SK-N-SH (cell line): ENCODE results near the gene UBE3C. TPM values are rescaled to one million over a fixed set of nuclear protein-coding genes. Genes with fewer than 3 reads are reported as not detected.

ENCODE experiments used
- CTCF ChIA-PET: fragments of 300-600, 350-600 bp; formaldehyde crosslinking; extraction: SDS; loops from one replicate; lab custom pipeline; 2021; lab: Yijun Ruan, JAX
- POLR2A ChIA-PET: fragments of 350-600 bp; sonication (Branson Sonifier 250); formaldehyde crosslinking; extraction: SDS; loops from one replicate; lab custom pipeline; 2020; ENCODE audit warnings: antibody characterized with exemption, inconsistent platforms; lab: Yijun Ruan, JAX
- DNase-seq: peaks from one replicate; pipeline ENCODE4 v3.0.0; 2012
- H2AFZ ChIP-seq: fragments of 200-600 bp; sonication (generic); 2 replicates; pipeline ENCODE4 v1.8.1; 2016; ENCODE audit warnings: antibody characterized with exemption, mild to moderate bottlenecking, low read depth
- H3F3A ChIP-seq: fragments of 200-600 bp; sonication (generic); replicated peaks from 2 replicates; pipeline ENCODE3; 2016; ENCODE audit warnings: antibody characterized with exemption, mild to moderate bottlenecking; ENCODE audit not compliant: insufficient read depth
- H3K27ac ChIP-seq, 2 experiments: fragments of 200-500 bp in 1 of 2; fragments of 200-600 bp in 1 of 2; sonication (Bioruptor generic) in 1 of 2; sonication (generic), shearing (Covaris generic) in 1 of 2; 2 replicates each; pipeline versions ENCODE4 v1.5.1 to v1.6.1; 2014 to 2016; ENCODE audit warnings: low read depth in 2 of 2, inconsistent platforms in 1 of 2, low read length in 1 of 2, mild to moderate bottlenecking in 1 of 2, mixed read lengths in 1 of 2
- H3K27me3 ChIP-seq: fragments of 200-600 bp; sonication (generic), shearing (Covaris generic); 2 replicates; pipeline ENCODE4 v1.6.1; 2016; ENCODE audit warnings: mixed run types; ENCODE audit not compliant: insufficient read depth
- H3K36me3 ChIP-seq, 2 experiments: fragments of 200-500 bp in 1 of 2; fragments of 200-600 bp in 1 of 2; sonication (Bioruptor generic) in 1 of 2; sonication (generic) in 1 of 2; replicated peaks in 1 of 2; 2 replicates each; pipeline versions ENCODE3 to v1.5.1; 2014 to 2016; ENCODE audit warnings: low read length in 1 of 2, mild to moderate bottlenecking in 1 of 2; ENCODE audit not compliant: insufficient read depth in 2 of 2, control insufficient read depth in 1 of 2
- H3K4me1 ChIP-seq, 2 experiments: fragments of 200-500 bp in 1 of 2; fragments of 200-600 bp in 1 of 2; sonication (Bioruptor generic) in 1 of 2; sonication (generic), shearing (Covaris generic) in 1 of 2; 2 replicates each; pipeline versions ENCODE4 v1.5.1 to v1.6.1; 2014 to 2016; ENCODE audit warnings: low read depth in 1 of 2, low read length in 1 of 2, mixed run types in 1 of 2; ENCODE audit not compliant: insufficient read depth in 2 of 2, control insufficient read depth in 1 of 2
- H3K4me2 ChIP-seq: fragments of 200-600 bp; sonication (generic), shearing (Covaris generic); 2 replicates; pipeline ENCODE4 v1.6.1; 2017; ENCODE audit warnings: mixed run types
- H3K4me3 ChIP-seq, 2 experiments: fragments of 200-500 bp in 1 of 2; fragments of 200-600 bp in 1 of 2; sonication (Bioruptor generic) in 1 of 2; sonication (generic), shearing (Covaris generic) in 1 of 2; 2 replicates each; pipeline versions ENCODE4 v1.5.1 to v1.8.1; 2014 to 2016; ENCODE audit warnings: low read depth in 2 of 2, inconsistent platforms in 1 of 2, low read length in 1 of 2, mild to moderate bottlenecking in 1 of 2, mixed read lengths in 1 of 2, moderate library complexity in 1 of 2
- H3K79me2 ChIP-seq: fragments of 200-600 bp; sonication (generic); 2 replicates; pipeline ENCODE4 v1.8.1; 2017; ENCODE audit warnings: mild to moderate bottlenecking; ENCODE audit not compliant: insufficient read depth
- H3K9ac ChIP-seq: fragments of 200-600 bp; sonication (generic); 2 replicates; pipeline ENCODE4 v1.6.1; 2017; ENCODE audit warnings: mixed run types
- H3K9me2 ChIP-seq: fragments of 200-600 bp; sonication (generic); 2 replicates; pipeline ENCODE4 v1.6.1; 2017; ENCODE audit warnings: mixed run types
- H3K9me3 ChIP-seq: fragments of 200-600 bp; sonication (generic); 2 replicates; pipeline ENCODE4 v1.6.1; 2017; ENCODE audit warnings: mixed run types, mild to moderate bottlenecking, moderate library complexity
- H4K20me1 ChIP-seq: fragments of 200-600 bp; sonication (generic); 2 replicates; pipeline ENCODE4 v1.6.1; 2017; ENCODE audit warnings: mild to moderate bottlenecking, mixed run types; ENCODE audit not compliant: insufficient read depth
- GABPA ChIP-seq: IDR thresholded peaks from 2 replicates; pipeline ENCODE4 v1.4.0; 2012; ENCODE audit warnings: low read depth, mild to moderate bottlenecking
- JUND ChIP-seq: IDR thresholded peaks from 2 replicates; pipeline ENCODE4 v1.4.0; 2012
- MEF2A ChIP-seq: IDR thresholded peaks from 2 replicates; pipeline ENCODE4 v1.4.0; 2012; ENCODE audit warnings: low read depth, borderline replicate concordance
- MXI1 ChIP-seq: IDR thresholded peaks from 2 replicates; pipeline ENCODE4 v1.6.1; 2012; ENCODE audit warnings: mild to moderate bottlenecking, low read depth, low read length, improper control_type of control experiment
- NRF1 ChIP-seq: IDR thresholded peaks from 2 replicates; pipeline ENCODE4 v1.6.1; 2012; ENCODE audit warnings: low read depth, mild to moderate bottlenecking, low read length
- PBX3 ChIP-seq: IDR thresholded peaks from 2 replicates; pipeline ENCODE4; 2012
- POLR2AphosphoS5 ChIP-seq: IDR thresholded peaks from 2 replicates; pipeline ENCODE4 v1.6.1; 2012; ENCODE audit warnings: low read depth, low read length
- RAD21 ChIP-seq: IDR thresholded peaks from 2 replicates; pipeline ENCODE4 v1.6.1; 2012; ENCODE audit warnings: mild to moderate bottlenecking, low read length
- REST ChIP-seq: IDR thresholded peaks from 2 replicates; pipeline ENCODE4 v1.6.1; 2012; ENCODE audit warnings: mild to moderate bottlenecking, low read depth, low read length, moderate library complexity
- RXRA ChIP-seq: IDR thresholded peaks from 2 replicates; pipeline ENCODE4 v1.4.0; 2012; ENCODE audit warnings: low read depth, mild to moderate bottlenecking, borderline replicate concordance
- TAF1 ChIP-seq: IDR thresholded peaks from 2 replicates; pipeline ENCODE4 v1.6.1; 2012; ENCODE audit warnings: low read depth, mild to moderate bottlenecking, low read length, moderate library complexity, borderline replicate concordance
- TCF12 ChIP-seq: IDR thresholded peaks from 2 replicates; pipeline ENCODE4 v1.4.0; 2012
- USF1 ChIP-seq: IDR thresholded peaks from 2 replicates; pipeline ENCODE4 v1.4.0; 2012; ENCODE audit warnings: low read depth, borderline replicate concordance
- USF2 ChIP-seq: fragments of 150-350 bp; IDR thresholded peaks from 2 replicates; pipeline ENCODE4 v1.6.1; 2017; ENCODE audit warnings: antibody characterized with exemption, low read length, low read depth, borderline replicate concordance
- YY1 ChIP-seq: IDR thresholded peaks from 2 replicates; pipeline ENCODE4 v1.4.0; 2012; ENCODE audit warnings: low read depth, mild to moderate bottlenecking
- WGBS: methylation state at CpG from one replicate; pipeline ENCODE4 v1.1.6; 2017; ENCODE audit warnings: low lambda C conversion rate; 5-methylcytosine and 5-hydroxymethylcytosine counted together
- polyA plus RNA-seq, 3 experiments: library from polyadenylated mRNA; depleted of rRNA; stranded (reverse); fragments of >200 nt; gene quantifications; 2 replicates each; pipeline ENCODE4 v1.2.3, GENCODE V29; 2012

Gene UBE3C
- polyA plus RNA-seq, 1 of the 3 experiments (the other 2 are of a cell fraction): 48.4 TPM

GRCh38 chr7:157246052-157246451, 107.3 kb downstream of the UBE3C start:
- DNase-seq: no peak
- H3K4me3 ChIP-seq: no peak overlapping the region
- no peak overlapping the region for H3K27ac ChIP-seq
- peaks cover 27 to 30% of the 10 kb centered on the region in 2 experiments for H3K36me3 ChIP-seq
- no peak overlapping the region for H3K4me2 ChIP-seq
- H3K9me3 ChIP-seq: no peaks in the 10 kb centered on the region
- H3K79me2 ChIP-seq: peaks cover 3% of the 10 kb centered on the region; the same call in 1 of the 2 replicates
- no peaks in the 10 kb centered on the region for H4K20me1 ChIP-seq
- H3K27me3 ChIP-seq: no peaks in the 10 kb centered on the region
- no peaks in the 10 kb centered on the region; a peak in 1 of 4 replicates for H3K4me1 ChIP-seq
- 91% methylated on average over 8 of the region's 8 CpGs for WGBS
- H3F3A ChIP-seq: peaks cover 10% of the 10 kb centered on the region
- ChIA-PET CTCF (interaction anchor here (0.8 to 5.3 kb wide), 5 partner anchors 8 to 152 kb away, joined by 3 to 55 read pairs (median 4); no protein-coding TSS in a partner anchor), POLR2A (no interaction called here)
- TF ChIP-seq MEF2A (no peak), NRF1 (no peak), TAF1 (no peak), PBX3 (no peak), USF1 (no peak), RXRA (no peak), USF2 (no peak), YY1 (no peak), RAD21 (no peak), REST (no peak), JUND (no peak), GABPA (no peak), MXI1 (no peak), POLR2AphosphoS5 (no peak), TCF12 (no peak)
- no peaks in the 10 kb centered on the region for H3K9me2 ChIP-seq
- H2AFZ ChIP-seq: no peak overlapping the region
- H3K9ac ChIP-seq: no peak overlapping the region
